ENCODE results near the gene MYOC. TPM values are rescaled to one million over a fixed set of nuclear protein-coding genes. Genes with fewer than 3 reads are reported as not detected.
A peak's percentile ranks its signal among the peaks of the same experiment; 100 is the strongest.
"Not testable (repeated sequence)": the region's sequence is repeated elsewhere in the genome, so short reads cannot be mapped to it uniquely, and the experiment has no call there.

Gene MYOC
- total RNA-seq (not detected in 2 replicates), polyA plus RNA-seq (not detected in 2 replicates)

- DNase-seq (ENCODE audit: low spot score): no peak
- H3K4me2 ChIP-seq: peak within 1 kb of the TSS; percentile 34
- H3K27ac ChIP-seq: no peak within 1 kb of the TSS
- H3K36me3 ChIP-seq (replicated peaks; ENCODE audit: insufficient read depth, low read depth): no peaks in the 10 kb centered on the region
- no peaks in the 10 kb centered on the region for H3K27me3 ChIP-seq
- H3K4me3 ChIP-seq: no peak within 1 kb of the TSS
- H3K79me2 ChIP-seq: no peaks in the 10 kb centered on the region
- no peaks in the 10 kb centered on the region for H3K9me3 ChIP-seq (ENCODE audit: low read depth)
- no peak for TF ChIP-seq EZH2 (IDR thresholded peaks at IDR 0.05; ENCODE audit: borderline replicate concordance)
- WGBS (ENCODE audit: low lambda C conversion rate, missing lambda C conversion rate): 85% methylated on average over 8 of the region's 8 CpGs
- H2AFZ ChIP-seq: no peak within 1 kb of the TSS
- no peaks in the 10 kb centered on the region for H3K9me2 ChIP-seq (replicated peaks; ENCODE audit: insufficient read depth)
- no peaks in the 10 kb centered on the region for H4K20me1 ChIP-seq (ENCODE audit: insufficient read depth, poor library complexity, severe bottlenecking)
- H3K4me1 ChIP-seq (ENCODE audit: insufficient read depth): peaks cover 22% of the 10 kb centered on the region
Measured at GRCh38 chr1:171652234-171652822, at the start of gene MYOC. MYOC (minus strand) TSS chr1:171652688; CDS start chr1:171652611, 77 bp downstream.

- H3K27ac ChIP-seq: no peak overlapping the region
- no peaks in the 10 kb centered on the region for H3K9me2 ChIP-seq (replicated peaks; ENCODE audit: insufficient read depth)
- 98% methylated on average over 2 of the region's 2 CpGs for WGBS (ENCODE audit: low lambda C conversion rate, missing lambda C conversion rate)
- no peak overlapping the region for H2AFZ ChIP-seq
- H3K36me3 ChIP-seq (replicated peaks; ENCODE audit: insufficient read depth, low read depth): no peaks in the 10 kb centered on the region
- TF ChIP-seq EZH2phosphoT487 (IDR thresholded peaks at IDR 0.05; ENCODE audit: low read depth, severe bottlenecking, unreplicated experiment): no peak
- no peak for TF ChIP-seq EZH2 (IDR thresholded peaks at IDR 0.05; ENCODE audit: borderline replicate concordance)
- TF ChIP-seq CTCF (IDR thresholded peaks at IDR 0.05; ENCODE audit: poor library complexity): no peak
- no peaks in the 10 kb centered on the region for H3K4me1 ChIP-seq (ENCODE audit: insufficient read depth)
- H4K20me1 ChIP-seq (ENCODE audit: insufficient read depth, poor library complexity, severe bottlenecking): no peaks in the 10 kb centered on the region
- no peak overlapping the region for H3K4me3 ChIP-seq
- no peaks in the 10 kb centered on the region for H3K9me3 ChIP-seq (ENCODE audit: low read depth)
- H3K27me3 ChIP-seq: no peaks in the 10 kb centered on the region
- DNase-seq (ENCODE audit: low spot score): no peak
- H3K79me2 ChIP-seq: no peaks in the 10 kb centered on the region
- H3K4me2 ChIP-seq: no peak overlapping the region
Measured at GRCh38 chr1:171699531-171699930, 47.0 kb upstream of the MYOC start.

- H3K9me3 ChIP-seq (ENCODE audit: low read depth); H3K4me3 ChIP-seq; H3K4me2 ChIP-seq; H4K20me1 ChIP-seq (ENCODE audit: insufficient read depth, poor library complexity, severe bottlenecking); H2AFZ ChIP-seq; H3K4me1 ChIP-seq (ENCODE audit: insufficient read depth); H3K79me2 ChIP-seq; DNase-seq (ENCODE audit: low spot score); H3K9me2 ChIP-seq (replicated peaks; ENCODE audit: insufficient read depth); H3K27me3 ChIP-seq; H3K27ac ChIP-seq; H3K36me3 ChIP-seq (replicated peaks; ENCODE audit: insufficient read depth, low read depth): not testable (repeated sequence)
- WGBS (ENCODE audit: low lambda C conversion rate, missing lambda C conversion rate): 74% methylated on average over 12 of the region's 14 CpGs
Measured at GRCh38 chr1:171695772-171696171, 43.3 kb upstream of the MYOC start.

- not testable (repeated sequence) for H3K27ac ChIP-seq; H3K4me3 ChIP-seq; H3K36me3 ChIP-seq (replicated peaks; ENCODE audit: insufficient read depth, low read depth); H3K27me3 ChIP-seq; H3K9me2 ChIP-seq (replicated peaks; ENCODE audit: insufficient read depth); H4K20me1 ChIP-seq (ENCODE audit: insufficient read depth, poor library complexity, severe bottlenecking); DNase-seq (ENCODE audit: low spot score); H3K4me1 ChIP-seq (ENCODE audit: insufficient read depth); H2AFZ ChIP-seq; H3K4me2 ChIP-seq; H3K9me3 ChIP-seq (ENCODE audit: low read depth); H3K79me2 ChIP-seq
- 96% methylated on average over 10 of the region's 23 CpGs for WGBS (ENCODE audit: low lambda C conversion rate, missing lambda C conversion rate)
Measured at GRCh38 chr1:171693541-171693940, 41.1 kb upstream of the MYOC start.

- Histone ChIP-seq H3K27ac (no peak overlapping the region), H3K27me3 (no peaks in the 10 kb centered on the region), H3K79me2 (no peaks in the 10 kb centered on the region), H2AFZ (no peak overlapping the region), H4K20me1 (ENCODE audit: insufficient read depth, poor library complexity, severe bottlenecking) (no peaks in the 10 kb centered on the region), H3K9me3 (ENCODE audit: low read depth) (no peaks in the 10 kb centered on the region), H3K4me3 (no peak overlapping the region), H3K9me2 (replicated peaks; ENCODE audit: insufficient read depth) (no peaks in the 10 kb centered on the region), H3K4me1 (ENCODE audit: insufficient read depth) (no peaks in the 10 kb centered on the region), H3K4me2 (no peak overlapping the region), H3K36me3 (replicated peaks; ENCODE audit: insufficient read depth, low read depth) (no peaks in the 10 kb centered on the region)
- DNase-seq (ENCODE audit: low spot score): no peak
- TF ChIP-seq CTCF (IDR thresholded peaks at IDR 0.05; ENCODE audit: poor library complexity) (no peak), EZH2phosphoT487 (IDR thresholded peaks at IDR 0.05; ENCODE audit: low read depth, severe bottlenecking, unreplicated experiment) (no peak), EZH2 (IDR thresholded peaks at IDR 0.05; ENCODE audit: borderline replicate concordance) (no peak)
- WGBS (ENCODE audit: low lambda C conversion rate, missing lambda C conversion rate): 89% methylated on average over 8 of the region's 8 CpGs
Measured at GRCh38 chr1:171683870-171684269, 31.4 kb upstream of the MYOC start.
